ENCODE measurements around the gene ERCC4.

ERCC4 gene

GRCh38 chr16:13911871-13912270 lies 8.1 kb upstream of the ERCC4 start:
- DNase-seq, result no peak

- DNase-seq, result no peak
These were observed 7.1 kb upstream of the ERCC4 start for GRCh38 chr16:13912891-13913290.

GRCh38 chr16:13913374-13914292 lies 6.3 kb upstream of the ERCC4 start:
- no peak for DNase-seq

GRCh38 chr16:13915033-13915635 lies 4.8 kb upstream of the ERCC4 start:
- no peak for DNase-seq

GRCh38 chr16:13919330-13919682 lies 648 bp upstream of the ERCC4 start:
- peak; percentile 63 for DNase-seq

GRCh38 chr16:13920510-13920818 lies 510 bp downstream of the ERCC4 start:
- no peak for DNase-seq

- DNase-seq, result no peak
These were observed 1.4 kb downstream of the ERCC4 start for GRCh38 chr16:13921328-13921727.

- DNase-seq, result peak; percentile 62
These were observed 3.8 kb downstream of the ERCC4 start for GRCh38 chr16:13923703-13924298.

- DNase-seq, result no peak
These were observed 6.5 kb downstream of the ERCC4 start for GRCh38 chr16:13926464-13926863.

GRCh38 chr16:13926891-13927290 lies 6.9 kb downstream of the ERCC4 start:
- DNase-seq, result no peak

- no peak for DNase-seq
These were observed 8.7 kb downstream of the ERCC4 start for GRCh38 chr16:13928646-13929045.

GRCh38 chr16:13931845-13932244 lies 11.9 kb downstream of the ERCC4 start:
- DNase-seq, result no peak

GRCh38 chr16:13935408-13935807 lies 15.5 kb downstream of the ERCC4 start:
- DNase-seq, result no peak

GRCh38 chr16:13936155-13936554 lies 16.2 kb downstream of the ERCC4 start:
- DNase-seq, result no peak

GRCh38 chr16:13936596-13937081 lies 16.7 kb downstream of the ERCC4 start:
- no peak for DNase-seq

- DNase-seq, result no peak
These were observed 17.5 kb downstream of the ERCC4 start for GRCh38 chr16:13937411-13937810.

- no peak for DNase-seq
These were observed 18.5 kb downstream of the ERCC4 start for GRCh38 chr16:13938480-13938879.

- no peak for DNase-seq
These were observed 19.9 kb downstream of the ERCC4 start for GRCh38 chr16:13939821-13940220.

- no peak for DNase-seq
These were observed 20.5 kb downstream of the ERCC4 start for GRCh38 chr16:13940397-13940933.

GRCh38 chr16:13944816-13945215 lies 24.9 kb downstream of the ERCC4 start:
- no peak for DNase-seq

- DNase-seq, result no peak
These were observed 26.0 kb downstream of the ERCC4 start for GRCh38 chr16:13945744-13946485.

GRCh38 chr16:13948086-13948485 lies 28.1 kb downstream of the ERCC4 start:
- DNase-seq, result no peak

Data from NCI-H1105 treated with DMSO at 0.1 percent for 48 hours (cell line).